Loucy (cell line): Measurements from ENCODE around the gene GDI2.

Experiments used
- EZH2phosphoT487 ChIP-seq: fragments of 200-600 bp; IDR thresholded peaks from 2 replicates; pipeline ENCODE4 v1.6.1; 2018; ENCODE audit warnings: antibody characterized with exemption, mild to moderate bottlenecking, moderate library complexity, borderline replicate concordance
- TF ChIP-seq, protein P1 (sequence below): fragments of 200-600 bp; sonication (generic); conservative IDR thresholded peaks from 2 replicates; pipeline ENCODE4 v1.5.1; 2014; ENCODE audit warnings: mild to moderate bottlenecking, antibody characterized with exemption, low read length

DNA sequence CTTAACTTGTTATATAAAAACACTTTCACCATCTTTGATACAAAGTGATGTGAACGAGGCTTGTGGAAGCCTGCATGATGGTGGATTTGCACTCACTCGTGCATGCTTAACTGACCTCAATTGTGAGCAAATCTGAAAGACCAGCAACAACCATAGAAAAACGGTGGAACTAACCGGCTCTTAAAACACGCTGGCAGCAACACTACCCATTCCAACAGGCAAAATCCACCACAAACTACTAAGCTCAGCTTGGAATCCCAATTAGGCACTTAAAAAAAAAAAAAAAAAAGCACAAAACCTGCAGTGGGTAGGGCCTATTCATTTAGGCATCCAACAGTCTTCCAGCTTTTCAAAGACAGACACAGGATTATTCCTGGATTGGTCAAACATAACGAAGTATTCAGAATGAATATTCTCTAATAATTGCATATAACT lies 1.8 kb downstream of the GDI2 start:
- TF ChIP-seq, protein P1, sequence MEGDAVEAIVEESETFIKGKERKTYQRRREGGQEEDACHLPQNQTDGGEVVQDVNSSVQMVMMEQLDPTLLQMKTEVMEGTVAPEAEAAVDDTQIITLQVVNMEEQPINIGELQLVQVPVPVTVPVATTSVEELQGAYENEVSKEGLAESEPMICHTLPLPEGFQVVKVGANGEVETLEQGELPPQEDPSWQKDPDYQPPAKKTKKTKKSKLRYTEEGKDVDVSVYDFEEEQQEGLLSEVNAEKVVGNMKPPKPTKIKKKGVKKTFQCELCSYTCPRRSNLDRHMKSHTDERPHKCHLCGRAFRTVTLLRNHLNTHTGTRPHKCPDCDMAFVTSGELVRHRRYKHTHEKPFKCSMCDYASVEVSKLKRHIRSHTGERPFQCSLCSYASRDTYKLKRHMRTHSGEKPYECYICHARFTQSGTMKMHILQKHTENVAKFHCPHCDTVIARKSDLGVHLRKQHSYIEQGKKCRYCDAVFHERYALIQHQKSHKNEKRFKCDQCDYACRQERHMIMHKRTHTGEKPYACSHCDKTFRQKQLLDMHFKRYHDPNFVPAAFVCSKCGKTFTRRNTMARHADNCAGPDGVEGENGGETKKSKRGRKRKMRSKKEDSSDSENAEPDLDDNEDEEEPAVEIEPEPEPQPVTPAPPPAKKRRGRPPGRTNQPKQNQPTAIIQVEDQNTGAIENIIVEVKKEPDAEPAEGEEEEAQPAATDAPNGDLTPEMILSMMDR, result no peak
- TF ChIP-seq EZH2phosphoT487, result no peak
